HG02759 (cell line): Measurements from ENCODE around the gene ZFR2.
"Not testable (repeated sequence)": the region's sequence is repeated elsewhere in the genome, so short reads cannot be mapped to it uniquely, and the experiment has no call there.

Experiments
- ATAC-seq: cut with Tn5 transposase; IDR thresholded peaks from one replicate; pipeline ENCODE4 v1.9.1; 2021; ENCODE audit warnings: mild to moderate bottlenecking, moderate library complexity; ENCODE audit not compliant: unreplicated experiment

Gene ZFR2

GRCh38 chr19:3868770-3869456 lies at the start of gene ZFR2:
ZFR2 (minus strand) TSS chr19:3869038; CDS start chr19:3869017, 21 bp downstream.
- ATAC-seq, result no peak

- no peak for ATAC-seq
These were observed 47.2 kb upstream of the ZFR2 start for GRCh38 chr19:3916033-3916432.

- no peak for ATAC-seq
These were observed 45.4 kb upstream of the ZFR2 start for GRCh38 chr19:3914199-3914598.

GRCh38 chr19:3910105-3910504 lies 41.3 kb upstream of the ZFR2 start:
- ATAC-seq, result no peak

- no peak for ATAC-seq
These were observed 39.6 kb upstream of the ZFR2 start for GRCh38 chr19:3908266-3909054.

GRCh38 chr19:3907626-3908265 lies 38.9 kb upstream of the ZFR2 start:
- no peak for ATAC-seq

- no peak for ATAC-seq
These were observed 35.4 kb upstream of the ZFR2 start for GRCh38 chr19:3904233-3904632.

GRCh38 chr19:3902317-3902973 lies 33.6 kb upstream of the ZFR2 start:
- ATAC-seq, result no peak

- no peak for ATAC-seq
These were observed 30.9 kb upstream of the ZFR2 start for GRCh38 chr19:3899531-3900294.

GRCh38 chr19:3898426-3898825 lies 29.6 kb upstream of the ZFR2 start:
- no peak for ATAC-seq

- no peak for ATAC-seq
These were observed 29.1 kb upstream of the ZFR2 start for GRCh38 chr19:3897936-3898335.

- ATAC-seq, result no peak
These were observed 26.9 kb upstream of the ZFR2 start for GRCh38 chr19:3895788-3896187.

GRCh38 chr19:3894959-3895358 lies 26.1 kb upstream of the ZFR2 start:
- not testable (repeated sequence) for ATAC-seq

GRCh38 chr19:3893509-3894179 lies 24.8 kb upstream of the ZFR2 start:
- ATAC-seq, result no peak

GRCh38 chr19:3890591-3890990 lies 21.8 kb upstream of the ZFR2 start:
- ATAC-seq, result no peak

GRCh38 chr19:3882041-3882384 lies 13.2 kb upstream of the ZFR2 start:
- no peak for ATAC-seq

- no peak for ATAC-seq
These were observed 12.6 kb upstream of the ZFR2 start for GRCh38 chr19:3881272-3882040.

GRCh38 chr19:3880471-3881271 lies 11.8 kb upstream of the ZFR2 start, which contains the start of gene ATCAY:
ATCAY (plus strand) TSS chr19:3880685; CDS start chr19:3885768, 5,083 bp downstream.
- no peak for ATAC-seq
